GM21360 (cell line): ENCODE results near the gene DCUN1D1.
A peak's percentile ranks its signal among the peaks of the same experiment; 100 is the strongest.

Experiments
- ATAC-seq: cut with Tn5 transposase; IDR thresholded peaks from one replicate; pipeline ENCODE4 v1.9.1; 2021; ENCODE audit warnings: mild to moderate bottlenecking, moderate library complexity; ENCODE audit not compliant: unreplicated experiment

Gene DCUN1D1

DNA sequence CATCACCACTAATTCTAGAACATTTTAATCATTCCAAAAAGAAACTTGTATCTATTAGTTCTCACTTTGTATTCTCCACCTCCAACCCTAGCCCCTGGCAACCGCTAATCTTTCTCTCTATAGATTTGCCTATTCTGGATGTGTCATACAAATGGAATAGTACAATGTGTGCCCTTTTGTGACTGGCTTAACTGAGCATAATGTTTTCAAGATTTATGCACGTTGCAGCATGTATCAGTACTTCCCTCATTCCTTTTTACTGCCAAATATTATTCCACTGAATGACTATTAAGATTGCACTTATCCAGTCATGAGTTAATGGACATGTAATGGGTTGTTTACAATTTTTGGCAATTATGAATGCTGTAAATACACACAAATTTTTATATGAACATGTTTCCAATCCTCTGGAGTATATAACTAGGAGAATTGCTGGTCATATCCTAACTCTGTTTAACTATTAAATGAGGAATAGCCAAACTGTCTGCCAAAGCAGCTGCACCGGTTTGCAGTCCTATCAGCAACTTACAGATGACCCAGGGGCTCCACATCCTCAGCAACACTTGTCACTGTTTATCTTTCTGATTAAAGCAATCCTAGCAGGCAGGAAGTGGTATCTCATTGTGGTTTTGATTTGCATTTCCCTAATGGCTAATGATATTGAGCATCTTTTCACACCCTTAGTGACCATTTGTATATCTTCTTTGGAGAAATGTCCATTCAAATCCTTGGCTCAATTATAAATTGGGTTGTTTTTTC, 42.9 kb downstream of the DCUN1D1 start:
- ATAC-seq = no peak

- ATAC-seq = no peak
Measured at GRCh38 chr3:182936918-182937285, 43.4 kb downstream of the DCUN1D1 start.

GRCh38 chr3:182936239-182936917, 44.0 kb downstream of the DCUN1D1 start:
- no peak for ATAC-seq

GRCh38 chr3:182935803-182936202, 44.5 kb downstream of the DCUN1D1 start:
- ATAC-seq = no peak

DNA sequence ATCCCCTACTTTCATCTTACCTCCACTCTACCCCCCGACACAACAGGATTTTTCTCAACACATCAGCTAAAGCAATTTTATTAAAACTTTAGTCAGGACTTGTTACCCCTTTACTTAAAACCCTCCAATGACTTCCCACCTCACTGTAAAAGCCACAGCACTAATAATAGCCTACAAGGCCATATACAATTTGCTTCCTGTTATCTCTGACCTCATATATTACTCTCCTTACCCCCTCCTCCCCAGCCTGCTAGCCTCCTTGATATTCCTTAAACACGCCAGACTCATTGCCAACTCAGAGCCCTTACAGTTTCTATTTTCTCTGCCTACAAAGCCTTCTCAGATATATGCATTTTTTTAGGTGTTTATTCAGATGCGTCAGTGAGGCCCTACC, 54.4 kb downstream of the DCUN1D1 start:
- no peak for ATAC-seq

- peak; percentile 94 for ATAC-seq
Measured at GRCh38 chr3:182925330-182925943, 54.9 kb downstream of the DCUN1D1 start.

DNA sequence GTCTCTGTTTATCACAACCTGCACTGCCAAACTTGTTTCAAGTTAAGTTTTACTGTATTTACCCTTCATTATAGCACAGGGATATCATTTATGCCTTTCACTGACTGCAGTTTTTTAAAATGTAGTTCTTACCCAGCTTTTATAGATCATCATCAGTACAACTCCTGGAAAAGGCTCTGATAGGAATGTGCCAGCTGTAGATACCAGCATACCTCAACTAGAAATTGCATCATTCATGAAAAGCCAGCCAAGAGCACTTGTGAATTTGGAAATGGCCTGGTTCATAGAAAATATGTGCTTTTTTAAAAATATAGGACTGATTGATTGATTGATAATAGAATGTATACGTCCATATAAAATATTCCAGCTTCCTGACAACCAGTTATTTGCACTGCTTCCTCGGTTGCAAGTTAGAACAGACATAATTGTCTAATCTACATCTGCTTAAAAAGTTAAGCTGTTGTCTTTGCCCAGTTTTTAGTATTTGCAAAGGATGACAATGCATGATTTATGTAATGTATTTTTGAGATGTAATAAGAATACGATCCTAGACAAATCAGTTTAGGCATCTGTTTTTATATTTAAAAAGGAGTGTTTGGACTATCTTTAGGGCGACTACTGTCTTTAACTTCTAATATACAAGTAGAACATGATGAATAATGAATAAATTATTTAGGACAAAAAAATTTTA, 58.5 kb downstream of the DCUN1D1 start:
- ATAC-seq = no peak

GRCh38 chr3:182920515-182921084, 59.7 kb downstream of the DCUN1D1 start:
- ATAC-seq = no peak

- ATAC-seq = no peak
Measured at GRCh38 chr3:182919866-182920357, 60.4 kb downstream of the DCUN1D1 start.

GRCh38 chr3:182917134-182917533, 63.2 kb downstream of the DCUN1D1 start:
- no peak for ATAC-seq

DNA sequence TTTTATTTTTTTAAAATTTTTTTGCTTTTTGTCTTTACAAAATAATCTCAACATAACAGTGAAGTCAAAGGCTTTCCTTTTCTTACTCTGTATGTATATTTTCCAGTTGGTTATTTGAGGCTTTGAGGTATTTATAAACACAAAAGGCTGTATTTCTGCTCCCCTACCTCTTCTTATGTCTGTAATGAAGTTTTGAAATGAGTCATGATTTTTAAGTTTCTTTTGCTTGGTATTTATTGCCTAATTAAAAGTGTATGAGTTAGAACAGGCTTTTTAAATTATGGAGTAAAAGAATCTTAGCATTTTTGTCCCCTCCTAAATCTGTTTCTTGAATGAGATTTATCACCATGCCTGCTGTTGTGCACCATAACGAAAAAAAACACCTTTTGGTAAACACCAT, 66.0 kb downstream of the DCUN1D1 start:
- peak; percentile 56 for ATAC-seq

- ATAC-seq = peak; percentile 82
Measured at GRCh38 chr3:182913889-182914288, 66.4 kb downstream of the DCUN1D1 start.

GRCh38 chr3:182912474-182912873, 67.9 kb downstream of the DCUN1D1 start:
- no peak for ATAC-seq

GRCh38 chr3:182911782-182912111, 68.6 kb downstream of the DCUN1D1 start:
- no peak for ATAC-seq

- ATAC-seq = no peak
Measured at GRCh38 chr3:182910936-182911781, 69.2 kb downstream of the DCUN1D1 start.

DNA sequence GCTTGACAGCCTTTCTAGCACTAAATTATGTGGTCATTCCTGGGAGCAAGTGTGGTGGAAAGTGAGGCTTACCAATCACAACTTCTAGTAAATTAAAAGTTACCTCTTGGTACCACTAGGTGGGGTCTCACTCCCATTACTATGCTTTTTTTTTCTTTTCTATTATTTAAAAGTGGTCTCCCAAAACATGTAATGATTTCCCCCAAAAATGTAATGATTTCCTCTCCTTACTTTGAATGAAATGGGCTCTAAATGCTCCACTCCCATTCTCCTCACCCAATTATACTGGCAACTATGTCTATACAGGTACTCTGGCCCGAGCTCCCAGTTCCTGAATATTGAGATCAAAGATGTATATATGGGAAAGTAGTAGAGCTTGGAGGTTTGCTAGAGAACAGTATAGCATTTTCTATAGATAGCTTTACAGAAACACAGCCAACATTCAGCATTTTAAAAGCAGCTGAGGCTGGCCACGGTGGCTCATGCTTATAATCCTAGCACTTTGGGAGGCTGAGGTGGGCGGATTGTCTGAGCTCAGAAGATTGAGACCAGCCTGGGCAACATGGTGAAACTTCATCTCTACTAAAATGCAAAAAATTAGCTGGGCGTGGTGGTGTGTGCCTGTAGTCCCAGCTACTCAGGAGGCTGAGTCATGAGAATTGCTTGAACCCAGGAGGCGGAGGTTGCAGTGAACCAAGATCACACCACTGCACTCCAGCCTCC, 70.9 kb downstream of the DCUN1D1 start:
- ATAC-seq = no peak

DNA sequence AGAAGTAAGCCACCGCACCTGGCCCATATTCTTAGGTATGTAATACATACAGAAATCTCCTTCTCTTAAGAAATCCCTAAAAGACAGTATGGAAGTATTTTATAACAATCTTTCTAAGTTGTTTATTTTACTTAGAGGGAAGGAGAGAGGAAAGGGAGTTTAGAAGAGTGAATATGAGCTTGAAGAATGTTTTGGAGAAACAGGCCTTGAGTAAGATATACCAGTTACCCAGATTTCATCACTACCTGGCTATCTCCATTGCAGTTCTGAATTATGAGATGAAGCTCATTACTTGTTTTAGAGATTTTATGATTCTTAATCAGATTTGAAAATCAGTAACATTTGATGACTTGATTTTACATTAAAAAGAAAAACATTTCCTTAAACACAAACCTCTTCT, 71.9 kb downstream of the DCUN1D1 start:
- ATAC-seq = no peak

DNA sequence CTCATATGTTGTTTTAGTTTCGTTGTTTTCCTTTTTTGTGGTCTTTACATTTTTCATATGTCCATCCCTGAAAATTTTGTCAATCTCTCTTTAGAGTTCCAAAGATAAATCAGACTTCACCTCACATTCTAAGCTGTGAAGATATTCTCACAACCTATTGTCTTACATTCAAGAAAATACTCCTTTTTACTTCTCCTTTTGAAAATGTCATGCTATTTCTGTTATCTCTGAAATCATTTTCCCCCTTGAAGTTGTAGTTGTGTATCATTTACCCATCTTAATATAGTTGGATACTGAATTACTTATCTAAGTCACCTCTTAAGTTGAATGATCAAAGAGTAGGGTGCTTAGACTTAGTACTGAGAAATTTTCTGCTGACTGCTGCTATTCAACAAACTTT, 74.3 kb downstream of the DCUN1D1 start:
- ATAC-seq = no peak

GRCh38 chr3:182905623-182906022, 74.7 kb downstream of the DCUN1D1 start:
- no peak for ATAC-seq

DNA sequence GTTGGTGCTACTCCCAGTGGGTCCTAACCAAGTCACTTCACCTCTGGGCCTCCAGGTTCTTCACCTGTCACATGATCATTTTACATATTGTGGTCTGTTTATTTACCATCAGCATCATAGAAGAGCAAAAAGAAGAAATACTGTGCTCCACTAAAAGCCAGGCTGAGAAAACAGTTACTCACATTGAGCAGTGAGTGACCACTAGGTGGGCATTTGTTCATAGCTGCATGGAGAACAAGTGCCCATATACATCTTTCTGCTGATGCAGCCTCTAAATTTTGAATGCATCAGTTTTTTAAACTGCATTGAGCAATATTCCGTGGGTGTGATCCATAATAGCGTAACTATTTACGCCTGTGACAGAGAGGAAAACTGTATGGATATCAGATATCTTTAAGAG, 76.2 kb downstream of the DCUN1D1 start:
- no peak for ATAC-seq
